Measurements from ENCODE around the gene DGKD.
"Not testable (repeated sequence)": the region's sequence is repeated elsewhere in the genome, so short reads cannot be mapped to it uniquely, and the experiment has no call there.

DGKD gene

DNA sequence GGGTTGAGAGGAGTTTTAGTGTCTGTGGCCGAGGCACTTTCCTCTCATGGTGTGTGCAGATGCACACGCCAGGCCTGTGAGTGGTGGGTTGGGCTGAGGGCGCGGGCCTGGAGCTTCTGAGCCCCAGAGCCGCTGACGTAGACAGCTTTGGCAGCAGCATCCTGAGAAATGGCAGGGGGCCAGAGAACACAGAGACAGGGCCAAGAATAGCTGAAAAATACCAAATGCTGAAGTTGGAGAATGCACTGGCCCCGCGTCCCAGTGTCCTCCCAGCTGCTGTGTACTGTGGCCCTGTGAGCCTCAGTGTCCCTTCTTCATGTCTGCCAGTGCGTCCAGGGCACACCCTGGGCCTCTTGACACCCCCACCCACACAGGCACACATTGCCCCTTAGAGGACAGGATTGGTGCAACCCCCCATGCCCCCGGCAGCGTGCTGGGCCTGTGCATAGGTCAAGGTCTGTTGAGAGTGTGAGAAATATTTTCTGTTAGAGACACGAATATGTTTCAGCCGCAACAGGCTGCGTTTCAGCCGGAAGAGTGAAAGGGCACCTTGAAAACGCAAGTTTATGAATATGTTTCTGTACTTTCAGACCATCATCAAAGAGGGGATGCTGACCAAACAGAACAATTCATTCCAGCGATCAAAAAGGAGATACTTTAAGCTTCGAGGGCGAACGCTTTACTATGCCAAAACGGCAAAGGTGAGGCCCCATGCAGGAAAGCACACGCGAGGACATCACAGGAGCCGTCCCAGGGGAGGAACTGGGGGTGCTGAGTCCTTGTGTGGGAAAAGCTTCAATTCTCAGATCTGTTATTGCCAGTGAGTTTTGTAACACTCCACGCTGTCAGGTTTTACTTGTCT is 33.6 kb downstream of the DGKD start:
- DNase-seq = peak; percentile 77

DNA sequence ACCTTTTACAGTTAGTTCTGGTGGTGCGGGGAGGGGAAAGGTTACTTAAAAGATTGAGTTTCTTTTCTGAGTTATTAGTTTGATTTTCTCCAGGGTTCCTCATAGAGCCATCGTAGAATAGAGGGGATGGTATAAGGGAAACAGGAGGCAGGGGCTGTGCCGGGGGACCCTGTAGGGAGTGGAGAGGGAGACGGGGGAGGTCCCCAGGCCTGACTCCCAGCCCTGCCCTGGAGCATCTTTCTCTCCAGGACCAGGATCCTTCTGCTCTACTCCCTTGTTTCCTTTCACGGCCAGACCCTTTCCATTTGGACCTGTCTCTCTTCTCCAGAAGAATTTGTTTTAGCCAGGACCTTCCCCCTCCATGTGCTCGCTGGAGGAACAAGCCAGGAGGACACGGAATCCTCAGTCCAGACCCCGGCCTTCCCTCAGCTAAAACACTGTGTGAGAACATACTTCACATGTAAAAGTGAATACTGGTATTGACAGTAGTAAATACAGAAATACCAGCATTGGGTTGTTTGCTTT is 35.4 kb downstream of the DGKD start:
- no peak for DNase-seq

DNA sequence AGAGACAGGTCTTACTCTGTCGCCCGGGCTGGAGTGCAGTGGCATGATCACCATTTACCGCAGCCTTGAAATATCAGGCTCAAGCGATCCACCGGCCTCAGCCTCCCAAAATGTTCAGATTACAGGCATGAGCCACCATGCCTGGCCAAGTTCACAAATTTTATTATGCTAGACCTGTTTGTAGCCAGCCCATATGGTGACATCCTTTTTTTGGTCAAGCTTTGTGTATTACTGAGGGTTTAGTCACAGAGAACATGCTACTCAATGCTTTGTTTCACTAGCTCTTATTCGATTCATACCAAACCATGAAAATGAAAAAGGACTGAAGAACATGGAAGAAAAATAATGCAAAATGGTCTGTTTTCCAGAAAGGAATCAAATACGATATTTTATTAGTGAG is 41.4 kb downstream of the DGKD start:
- no peak for DNase-seq

DNA sequence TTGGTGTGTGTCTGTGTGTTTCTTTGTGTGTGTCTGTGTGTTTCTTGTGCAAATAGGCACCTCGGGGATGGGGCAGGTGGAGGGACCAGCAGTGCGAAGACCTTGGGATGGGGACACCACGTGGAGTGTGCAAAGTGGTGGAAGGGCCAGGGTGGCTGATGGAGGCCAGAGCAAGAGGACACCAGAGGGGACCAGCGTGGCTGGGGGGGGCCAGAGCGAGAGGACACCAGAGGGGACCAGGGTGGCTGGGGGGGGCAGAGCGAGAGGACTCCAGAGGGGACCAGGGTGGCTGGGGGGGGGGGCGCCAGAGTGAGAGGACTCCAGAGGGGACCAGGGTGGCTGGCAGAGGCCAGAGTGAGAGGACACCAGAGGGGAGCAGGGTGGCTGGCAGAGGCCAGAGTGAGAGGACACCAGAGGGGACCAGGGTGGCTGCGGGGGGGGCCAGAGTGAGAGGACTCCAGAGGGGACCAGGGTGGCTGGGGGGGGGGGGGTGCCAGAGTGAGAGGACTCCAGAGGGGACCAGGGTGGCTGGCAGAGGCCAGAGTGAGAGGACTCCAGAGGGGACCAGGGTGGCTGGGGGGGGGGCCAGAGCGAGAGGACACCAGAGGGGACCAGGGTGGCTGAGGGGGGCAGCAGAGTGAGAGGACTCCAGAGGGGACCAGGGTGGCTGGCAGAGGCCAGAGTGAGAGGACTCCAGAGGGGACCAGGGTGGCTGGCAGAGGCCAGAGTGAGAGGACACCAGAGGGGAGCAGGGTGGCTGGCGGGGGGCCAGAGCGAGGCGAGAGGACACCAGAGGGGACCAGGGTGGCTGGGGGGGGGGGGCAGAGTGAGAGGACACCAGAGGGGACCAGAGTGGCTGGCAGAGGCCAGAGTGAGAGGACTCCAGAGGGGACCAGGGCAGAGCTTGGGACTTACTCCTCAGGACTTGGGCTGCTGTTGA is 42.7 kb downstream of the DGKD start:
- DNase-seq = not testable (repeated sequence)

DNA sequence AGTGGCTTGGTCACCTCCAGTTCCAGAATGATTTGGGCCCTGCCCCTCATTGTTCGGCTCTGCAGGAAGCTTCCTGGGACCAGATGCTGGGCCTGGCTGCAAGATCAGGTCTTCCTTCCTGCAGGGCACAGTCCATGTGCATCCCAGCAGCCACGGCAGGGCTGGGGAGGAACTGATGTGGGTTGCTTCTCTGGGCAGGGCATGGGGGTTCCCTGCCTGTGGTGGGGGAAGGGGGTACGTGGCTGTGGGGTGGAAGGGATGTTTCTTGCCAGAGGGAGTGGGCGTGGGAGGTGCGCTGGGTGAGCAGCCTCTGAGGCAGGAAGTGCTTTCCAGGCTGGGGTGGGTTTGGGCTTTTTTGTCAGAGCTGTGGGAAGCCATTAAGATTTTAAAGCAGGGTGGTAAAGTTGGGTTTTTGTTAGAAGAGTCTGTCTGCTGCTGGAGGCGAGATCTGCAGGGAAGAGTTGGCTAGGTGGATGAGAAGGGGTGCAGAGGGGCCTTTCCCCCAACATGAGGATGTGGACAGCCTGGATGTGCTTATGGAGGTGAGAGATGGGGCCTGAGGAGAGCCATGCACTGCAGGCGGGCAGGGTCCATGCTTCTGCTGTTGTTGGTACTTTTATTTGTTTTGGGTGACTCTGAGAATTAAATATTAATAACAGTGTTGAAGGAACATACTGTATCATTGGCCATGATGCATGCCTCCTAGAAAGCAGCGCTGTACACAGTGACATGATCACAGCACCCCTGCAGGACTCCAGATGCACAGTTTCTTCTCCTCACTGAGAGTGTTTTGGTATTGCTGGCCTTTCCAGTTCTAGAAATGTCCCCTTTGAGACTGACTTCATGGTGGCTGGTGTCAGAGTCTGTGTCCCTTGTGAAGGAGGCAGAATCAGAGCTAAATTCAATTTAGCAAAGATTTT is 45.3 kb downstream of the DGKD start:
- DNase-seq = no peak

DNA sequence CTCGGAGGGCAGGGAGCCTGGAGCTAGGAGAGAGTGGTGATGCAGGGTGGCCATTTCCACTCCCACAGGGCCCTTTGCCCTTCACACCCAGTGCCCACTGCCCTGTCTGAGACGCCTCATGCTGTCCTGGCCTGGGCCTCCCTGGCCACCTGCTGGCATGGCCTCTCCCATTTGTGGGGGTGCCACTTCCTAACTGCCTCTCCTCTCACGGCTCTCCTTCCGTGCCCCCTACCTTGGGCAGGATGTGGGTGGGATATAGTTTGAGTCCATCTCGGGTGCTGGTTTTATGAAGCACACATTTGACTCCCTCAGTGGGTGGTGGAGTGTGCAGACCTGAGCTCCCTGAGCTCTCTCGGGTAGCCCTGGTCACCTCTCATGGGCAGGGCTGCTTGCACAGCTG is 46.0 kb downstream of the DGKD start:
- DNase-seq = no peak

DNA sequence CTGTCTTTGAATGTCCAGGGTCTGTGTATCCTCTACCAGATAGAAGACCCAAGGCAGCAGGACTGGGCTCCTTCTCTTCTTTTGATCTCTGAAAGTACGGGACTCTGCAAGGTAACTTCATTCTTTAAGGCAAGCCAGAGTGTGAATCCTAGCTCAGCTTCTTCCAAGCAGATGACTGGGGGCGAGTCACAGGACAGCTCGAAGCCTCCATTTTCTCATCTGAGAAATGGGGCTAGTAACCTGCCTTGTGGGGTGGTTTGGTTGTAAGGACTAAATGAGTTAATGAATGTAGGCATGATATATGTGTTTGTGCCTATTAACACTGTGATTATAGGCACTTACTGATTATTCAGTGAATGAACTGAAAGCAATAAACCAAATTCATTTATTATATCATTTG is 46.7 kb downstream of the DGKD start:
- DNase-seq = no peak

DNA sequence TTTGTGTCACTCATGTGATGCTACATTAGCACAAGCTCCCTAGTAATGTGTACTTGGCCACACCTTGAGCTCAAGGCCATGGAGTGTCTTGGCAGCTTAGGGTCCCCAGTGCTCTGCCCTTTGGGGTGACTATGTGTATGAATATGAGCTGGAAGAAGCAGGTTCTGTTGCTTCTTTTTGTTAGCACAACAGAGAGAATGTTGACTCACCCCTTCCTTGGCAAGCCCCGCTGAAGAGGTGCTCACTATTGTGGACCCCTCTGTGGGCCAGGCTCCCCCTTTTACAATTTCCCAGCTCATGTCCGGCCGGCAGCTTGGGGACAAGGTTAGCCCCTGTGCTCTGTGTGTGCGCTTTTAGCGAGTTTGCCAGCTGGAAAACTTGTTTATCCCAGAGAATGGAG is 48.1 kb downstream of the DGKD start:
- no peak for DNase-seq

DNA sequence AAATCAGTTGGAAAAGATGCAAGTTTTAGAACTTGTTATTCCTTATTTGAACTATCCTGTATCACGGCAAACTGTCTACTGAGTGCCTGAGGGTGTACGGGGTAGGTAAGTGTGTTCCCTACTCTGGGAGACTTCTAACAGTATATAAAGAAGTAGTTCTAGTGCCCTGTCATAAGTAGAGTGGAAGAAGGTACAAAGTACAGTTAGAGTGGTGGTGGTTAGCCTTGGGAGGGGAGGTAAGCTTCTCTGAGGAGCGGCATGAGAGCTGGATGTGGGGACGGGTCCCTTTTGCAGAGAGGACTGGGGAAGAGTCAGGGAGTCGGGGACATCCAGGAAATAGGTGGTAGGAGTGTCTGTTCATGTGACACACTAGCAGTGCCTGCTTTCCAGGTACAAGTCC is 48.5 kb downstream of the DGKD start:
- no peak for DNase-seq

DNA sequence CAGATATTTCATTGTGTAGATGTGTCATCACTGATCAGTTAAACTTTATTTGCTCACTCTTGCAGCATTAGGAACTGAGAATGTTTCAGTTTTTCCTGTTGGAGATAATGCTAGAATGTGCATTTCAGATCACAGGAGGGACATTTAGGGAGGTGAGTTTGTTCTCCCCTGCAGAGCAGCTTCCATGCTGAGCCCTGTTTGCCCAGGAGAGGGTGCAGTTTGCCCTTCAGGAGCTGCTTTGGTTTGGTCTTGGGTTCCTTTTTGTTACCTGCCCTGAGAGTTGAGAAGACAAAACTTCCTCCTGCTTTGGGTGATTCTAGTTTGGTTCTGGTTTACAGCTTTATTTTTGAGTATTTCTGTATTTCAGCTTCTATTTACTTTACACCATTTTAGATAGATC is 49.9 kb downstream of the DGKD start:
- DNase-seq = no peak

DNA sequence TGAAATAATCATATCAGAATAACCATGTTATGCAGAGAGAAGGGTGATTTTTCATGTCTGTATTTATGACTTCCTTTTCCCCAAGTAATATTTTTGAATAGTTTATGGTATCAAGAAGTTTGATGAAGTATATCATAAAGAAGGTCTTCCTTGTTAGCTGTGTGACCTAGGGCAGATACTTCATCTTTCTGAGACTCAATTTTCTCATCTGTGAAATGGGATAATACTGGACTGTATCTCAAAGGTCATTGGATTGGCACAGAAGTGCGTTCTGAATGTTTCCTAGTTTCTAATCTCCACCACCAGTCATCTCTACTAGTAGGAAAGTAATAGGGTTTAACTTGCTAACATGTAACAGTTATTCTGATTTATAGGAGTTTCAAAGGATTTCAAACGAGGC is 52.6 kb downstream of the DGKD start:
- no peak for DNase-seq

DNA sequence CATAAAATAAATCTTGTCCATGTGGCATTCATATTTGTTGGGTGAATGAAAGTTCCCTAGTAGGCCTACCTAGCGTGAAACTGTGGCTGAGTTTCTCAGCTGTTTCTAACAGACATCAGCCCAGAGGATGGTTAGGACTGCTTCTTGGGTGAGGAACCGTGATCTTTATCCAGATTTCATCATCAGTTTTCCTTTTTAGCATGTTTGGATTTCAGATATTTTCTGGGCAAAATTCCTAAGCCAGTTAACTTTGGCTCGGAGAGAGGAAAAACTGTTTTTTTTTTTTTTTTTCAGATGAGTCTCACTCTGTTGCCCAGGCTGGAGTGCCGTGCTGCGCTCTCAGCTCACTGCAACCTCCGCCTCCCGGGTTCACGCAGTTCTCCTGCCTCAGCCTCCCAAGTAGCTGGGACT is 53.5 kb downstream of the DGKD start:
- no peak for DNase-seq

DNA sequence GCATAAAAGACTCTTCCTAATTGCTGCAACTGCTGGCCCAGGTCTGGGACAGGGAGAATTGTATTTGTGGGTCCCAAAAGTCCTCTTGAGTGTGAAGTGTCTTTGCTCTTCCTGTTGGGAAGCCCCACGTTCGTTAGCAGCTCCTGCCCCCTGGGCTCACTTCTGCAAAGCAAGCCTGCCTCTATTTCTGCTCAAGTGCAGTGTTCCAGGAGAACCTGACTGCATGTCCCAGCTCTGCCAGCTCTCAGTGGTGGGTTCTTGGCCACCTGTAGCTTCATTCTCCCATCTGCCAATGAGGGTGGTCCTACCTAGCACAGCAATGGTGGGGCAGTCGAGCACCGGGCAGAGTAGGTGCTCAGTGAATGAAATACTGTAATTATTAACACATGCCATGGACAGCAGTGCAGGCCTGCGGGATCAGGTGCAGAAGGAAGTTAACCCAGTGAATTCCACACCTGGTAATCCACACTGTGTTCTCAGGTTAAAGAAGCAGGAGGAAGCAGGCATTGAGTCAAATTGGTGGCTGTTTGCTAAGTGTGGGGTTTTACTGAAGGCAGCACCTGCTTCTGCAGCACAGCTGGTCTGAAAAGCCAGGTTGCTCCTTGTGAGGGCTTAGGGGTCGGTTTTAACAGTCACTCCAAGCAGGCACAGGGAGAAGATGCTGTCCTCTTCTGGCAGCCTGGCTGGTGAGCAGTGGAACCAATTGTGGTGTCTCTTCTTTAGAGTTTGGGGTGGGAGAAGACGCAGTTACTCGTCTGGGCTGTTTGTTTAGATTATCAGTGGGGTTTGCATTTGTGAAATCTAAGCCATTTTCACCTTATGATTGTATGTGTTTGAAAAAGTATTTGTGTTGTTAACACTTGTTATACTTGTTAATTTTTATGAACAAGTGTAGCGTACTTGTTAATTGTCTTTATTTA is 54.3 kb downstream of the DGKD start:
- no peak for DNase-seq

DNA sequence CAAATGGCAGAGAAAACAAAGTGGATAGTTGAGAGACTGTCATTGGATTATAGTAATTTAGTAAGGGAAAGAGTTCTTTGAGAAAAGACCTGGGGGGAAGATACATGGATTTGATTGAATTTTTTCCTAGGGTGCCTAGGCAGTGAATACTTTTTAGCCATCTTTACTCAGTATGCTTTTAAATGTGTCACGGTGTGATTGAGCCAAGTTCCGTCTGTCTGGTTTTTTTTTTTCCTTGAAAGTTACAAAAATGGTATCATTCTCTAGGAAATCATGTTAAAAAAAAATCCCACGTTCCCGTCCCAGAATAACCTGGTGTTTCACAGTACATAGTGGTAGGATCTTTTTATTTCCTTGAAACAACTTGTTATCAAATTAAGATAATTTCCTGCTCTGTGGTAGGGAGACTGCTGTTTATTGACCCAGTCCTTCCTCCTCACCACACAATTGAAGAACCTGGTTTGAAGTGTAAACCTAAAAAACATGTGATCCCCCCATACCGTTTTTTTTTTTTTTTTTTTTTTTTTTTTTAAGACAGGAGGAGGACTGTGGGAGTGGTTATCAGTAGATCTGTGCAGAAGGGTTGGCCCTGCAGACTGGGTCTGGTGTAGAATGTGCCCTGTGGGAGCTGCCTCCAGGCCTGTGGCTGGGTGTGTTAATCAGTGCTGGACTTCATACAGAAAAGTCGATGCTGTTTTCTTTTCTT is 55.1 kb downstream of the DGKD start:
- DNase-seq = no peak

DNA sequence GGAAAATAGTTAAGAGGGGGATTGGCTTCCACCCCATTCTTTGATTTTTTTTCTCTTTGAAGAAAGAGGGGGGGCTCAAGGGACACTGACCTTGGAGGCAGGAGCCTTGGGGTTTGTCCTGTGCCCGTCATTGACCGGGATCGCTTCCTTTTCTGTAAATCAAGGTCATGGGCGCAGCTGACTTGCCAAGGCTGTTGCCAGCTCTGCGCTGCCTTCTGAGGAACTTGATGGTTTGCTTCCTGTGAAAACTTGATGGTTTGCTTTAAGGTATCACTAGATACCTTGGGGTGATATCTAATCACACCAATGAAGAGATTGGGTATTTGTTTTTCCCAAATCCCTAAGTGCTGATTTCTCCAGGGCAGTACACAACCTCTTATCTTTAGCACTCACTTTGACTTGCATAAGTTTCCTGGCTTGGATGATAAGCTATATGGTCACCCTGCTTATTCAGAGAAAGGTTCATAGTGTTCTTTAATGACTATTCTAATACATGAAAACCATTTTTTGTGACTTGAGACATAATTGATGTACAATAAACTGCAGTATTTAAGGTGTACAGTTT is 56.0 kb downstream of the DGKD start:
- DNase-seq = no peak

DNA sequence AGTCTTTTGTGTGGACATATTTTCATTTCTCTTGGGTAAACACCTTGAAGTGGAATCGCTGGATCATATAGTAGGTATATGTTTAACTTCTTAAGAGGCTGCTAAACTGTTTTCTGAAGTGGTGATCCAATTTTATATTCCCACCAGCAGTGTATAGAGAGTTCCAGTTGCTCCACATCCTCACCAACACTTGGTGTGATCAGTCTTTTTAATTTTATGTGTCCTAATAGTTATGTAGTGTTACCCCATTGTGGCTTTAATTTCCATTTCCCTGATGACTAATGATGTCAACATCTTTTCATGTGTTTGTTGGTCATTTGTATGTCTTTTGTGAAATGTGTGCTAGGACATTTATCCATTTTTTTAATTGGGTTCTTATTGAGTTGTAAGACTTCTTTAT is 56.9 kb downstream of the DGKD start:
- DNase-seq = no peak

DNA sequence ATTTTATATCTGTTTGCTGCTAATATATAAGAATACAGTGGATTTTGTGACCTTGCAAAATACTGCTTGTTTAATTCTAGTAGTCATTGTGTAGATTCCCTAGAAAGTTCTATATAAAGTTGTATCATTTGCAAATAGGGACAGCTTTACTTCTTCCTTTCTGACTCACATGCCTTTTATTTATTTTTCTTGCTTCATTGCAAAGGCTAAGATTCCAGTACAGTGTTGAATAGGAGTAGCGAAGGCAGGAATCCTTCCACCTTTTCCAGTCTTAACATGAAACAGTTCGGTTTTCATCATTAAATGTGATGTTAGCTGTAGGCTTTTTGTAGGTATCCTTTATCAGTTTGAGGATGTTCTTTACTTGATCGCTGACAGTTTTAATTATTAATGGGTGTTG is 58.1 kb downstream of the DGKD start:
- DNase-seq = no peak

DNA sequence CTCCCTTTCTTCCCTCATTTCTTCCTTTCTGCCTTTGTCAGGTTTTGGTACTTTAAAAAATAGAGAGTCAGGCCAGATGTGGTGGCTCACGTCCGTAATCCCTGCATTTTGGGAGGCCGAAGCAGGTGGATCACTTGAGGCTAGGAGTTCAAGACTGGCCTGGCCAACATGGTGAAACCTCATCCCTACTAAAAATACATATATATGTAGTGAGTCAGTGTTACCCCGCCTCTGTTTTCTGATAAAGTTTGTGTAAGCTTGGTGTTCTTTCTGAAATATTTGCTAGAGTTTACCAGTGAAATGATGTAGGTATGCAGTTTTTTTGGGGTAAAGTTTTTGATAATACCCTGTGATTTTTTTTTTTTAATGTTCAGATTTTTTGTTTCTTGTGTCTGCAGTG is 58.8 kb downstream of the DGKD start:
- DNase-seq = no peak

DNA sequence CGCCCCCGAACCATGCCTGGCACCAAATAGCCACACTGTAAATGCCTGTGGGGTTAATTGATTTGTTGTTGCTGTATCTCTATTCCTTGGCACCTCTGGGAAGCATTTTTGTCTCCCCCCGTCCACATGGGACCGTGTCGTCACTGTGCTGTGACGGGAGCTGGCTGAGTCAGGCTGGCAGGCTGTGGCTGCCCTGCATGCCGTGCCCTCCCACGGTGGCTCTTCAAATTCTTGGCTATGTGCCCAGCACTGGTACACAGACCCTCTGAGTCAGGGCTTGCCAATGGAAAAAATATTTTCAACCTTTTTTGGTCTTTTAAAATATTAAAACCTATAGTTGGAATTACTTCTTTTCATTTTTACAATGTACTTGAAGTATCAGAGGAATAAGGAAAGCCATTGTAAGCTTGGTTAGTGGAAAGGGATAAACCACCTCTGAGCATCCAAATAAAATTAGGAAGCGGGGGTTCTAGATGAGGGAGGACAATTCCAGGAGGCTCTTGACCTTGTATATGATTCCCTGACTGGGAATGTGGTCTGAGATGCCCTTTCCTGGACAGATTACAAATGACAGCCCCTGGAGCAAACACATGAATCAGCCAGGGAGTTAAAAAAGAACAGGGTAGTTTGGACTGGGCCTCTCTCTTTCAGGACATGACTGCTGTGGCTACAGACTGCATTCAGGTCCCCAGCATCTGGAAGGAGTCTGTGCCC is 59.4 kb downstream of the DGKD start:
- DNase-seq = peak; percentile 84

DNA sequence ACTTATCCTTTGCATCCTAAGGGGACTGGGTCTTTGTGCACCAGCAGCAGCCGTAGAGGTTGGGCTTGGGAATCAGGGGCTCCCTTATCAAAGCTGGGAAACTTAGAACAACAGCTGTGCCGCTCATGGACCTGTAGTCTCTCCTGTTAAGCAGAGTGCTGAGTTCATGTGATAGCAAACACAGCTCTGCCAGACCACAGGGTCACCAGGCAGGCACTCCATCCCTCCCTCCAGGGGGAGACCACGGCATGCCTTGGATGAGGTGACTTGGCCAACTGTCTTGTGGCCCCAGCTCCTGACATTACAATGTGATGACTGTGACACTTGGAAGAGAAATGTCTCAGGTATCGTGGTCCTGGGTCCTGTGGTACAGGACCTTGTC is 60.0 kb downstream of the DGKD start:
- no peak for DNase-seq

Data from DMS79 treated with DMSO at 0.1 percent for 48 hours (cell line).